Neural crest cell (in vitro differentiated cells): ENCODE measurements around the gene GCNA. TPM values are rescaled to one million over a fixed set of nuclear protein-coding genes. Genes with fewer than 3 reads are reported as not detected.

Experiments
- DNase-seq: peaks from one replicate; pipeline ENCODE4 v3.0.0; 2021; ENCODE audit warnings: low read depth, mixed read lengths, low spot score
- H3K27ac Mint-ChIP-seq: one replicate; pipeline ENCODE4 v1.8.0; 2021; ENCODE audit warnings: mild to moderate bottlenecking, mixed read lengths; ENCODE audit not compliant: unreplicated experiment
- H3K27me3 Mint-ChIP-seq: 2 replicates; pipeline ENCODE4 v1.8.0; 2021; ENCODE audit warnings: low read depth, mild to moderate bottlenecking, mixed read lengths
- H3K36me3 Mint-ChIP-seq: 2 replicates; pipeline ENCODE4 v1.8.0; 2021; ENCODE audit warnings: low read depth, mild to moderate bottlenecking, mixed read lengths
- H3K4me1 Mint-ChIP-seq: 2 replicates; pipeline ENCODE4 v1.8.0; 2021; ENCODE audit warnings: mixed read lengths
- H3K4me3 Mint-ChIP-seq: one replicate; pipeline ENCODE4 v1.8.0; 2021; ENCODE audit warnings: mild to moderate bottlenecking, mixed read lengths
- H3K9me3 Mint-ChIP-seq: 2 replicates; pipeline ENCODE4 v1.8.0; 2021; ENCODE audit warnings: mixed read lengths
- total RNA-seq: library from RNA; stranded (reverse); gene quantifications from 2 replicates; pipeline ENCODE4 v1.2.1, GENCODE V29; 2021
- TF ChIP-seq, protein P1 (sequence below): fragments of 200-600 bp; sonication (generic); conservative IDR thresholded peaks from 2 replicates; pipeline ENCODE4 v1.5.0; 2021; ENCODE audit warnings: antibody characterized with exemption, mild to moderate bottlenecking

GCNA gene
- total RNA-seq, 1 donor from 2014 or later, result 2.0 TPM

DNA sequence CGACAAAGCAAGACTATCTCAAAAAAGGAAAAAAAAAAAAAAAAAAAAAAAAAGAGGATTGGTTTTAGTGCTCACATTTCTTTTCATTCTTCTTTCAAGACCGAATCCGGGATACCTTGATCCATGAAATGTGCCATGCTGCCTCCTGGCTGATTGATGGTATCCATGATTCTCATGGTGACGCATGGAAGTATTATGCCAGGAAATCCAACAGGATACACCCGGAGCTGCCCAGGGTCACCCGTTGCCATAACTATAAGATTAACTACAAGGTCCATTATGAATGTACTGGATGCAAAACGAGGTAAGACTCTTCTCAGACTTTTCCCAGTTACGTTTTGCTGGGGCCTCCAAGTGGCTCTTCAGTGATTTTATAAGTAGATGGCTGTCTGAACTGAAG lies 34.0 kb downstream of the GCNA start:
- H3K4me1 Mint-ChIP-seq, result peaks cover 8% of the 10 kb centered on the region
- no peak overlapping the region for H3K4me3 Mint-ChIP-seq
- H3K36me3 Mint-ChIP-seq, result peaks cover 37% of the 10 kb centered on the region
- no peaks in the 10 kb centered on the region for H3K9me3 Mint-ChIP-seq
- TF ChIP-seq, protein P1, sequence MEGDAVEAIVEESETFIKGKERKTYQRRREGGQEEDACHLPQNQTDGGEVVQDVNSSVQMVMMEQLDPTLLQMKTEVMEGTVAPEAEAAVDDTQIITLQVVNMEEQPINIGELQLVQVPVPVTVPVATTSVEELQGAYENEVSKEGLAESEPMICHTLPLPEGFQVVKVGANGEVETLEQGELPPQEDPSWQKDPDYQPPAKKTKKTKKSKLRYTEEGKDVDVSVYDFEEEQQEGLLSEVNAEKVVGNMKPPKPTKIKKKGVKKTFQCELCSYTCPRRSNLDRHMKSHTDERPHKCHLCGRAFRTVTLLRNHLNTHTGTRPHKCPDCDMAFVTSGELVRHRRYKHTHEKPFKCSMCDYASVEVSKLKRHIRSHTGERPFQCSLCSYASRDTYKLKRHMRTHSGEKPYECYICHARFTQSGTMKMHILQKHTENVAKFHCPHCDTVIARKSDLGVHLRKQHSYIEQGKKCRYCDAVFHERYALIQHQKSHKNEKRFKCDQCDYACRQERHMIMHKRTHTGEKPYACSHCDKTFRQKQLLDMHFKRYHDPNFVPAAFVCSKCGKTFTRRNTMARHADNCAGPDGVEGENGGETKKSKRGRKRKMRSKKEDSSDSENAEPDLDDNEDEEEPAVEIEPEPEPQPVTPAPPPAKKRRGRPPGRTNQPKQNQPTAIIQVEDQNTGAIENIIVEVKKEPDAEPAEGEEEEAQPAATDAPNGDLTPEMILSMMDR, result no peak
- H3K27me3 Mint-ChIP-seq, result no peaks in the 10 kb centered on the region
- DNase-seq, result no peak
- H3K27ac Mint-ChIP-seq, result no peak overlapping the region

DNA sequence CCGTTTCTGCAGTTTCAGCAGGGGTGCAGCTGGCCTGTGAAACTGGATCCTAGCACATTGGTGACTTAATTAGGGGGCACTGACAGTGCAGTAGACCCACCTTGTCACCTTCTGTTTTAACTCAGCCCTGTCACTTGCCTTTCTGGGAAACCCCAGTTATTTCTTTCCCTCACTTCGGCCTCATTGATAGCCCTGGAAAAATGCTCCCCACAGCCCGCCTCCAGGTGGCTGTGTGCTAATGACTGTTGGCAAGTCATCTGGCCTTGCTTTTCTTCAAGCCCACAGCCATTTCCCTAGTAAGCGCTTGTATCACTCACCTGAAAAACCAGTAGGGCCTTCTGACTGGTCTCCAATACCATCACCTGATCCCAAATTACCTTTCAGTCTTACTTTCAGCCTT lies 36.8 kb downstream of the GCNA start:
- Mint-ChIP-seq H3K27me3 (no peaks in the 10 kb centered on the region), H3K4me1 (no peaks in the 10 kb centered on the region), H3K27ac (no peak overlapping the region), H3K9me3 (no peaks in the 10 kb centered on the region), H3K36me3 (peaks cover 17% of the 10 kb centered on the region), H3K4me3 (no peak overlapping the region)
- no peak for DNase-seq
- TF ChIP-seq, protein P1, result no peak

DNA sequence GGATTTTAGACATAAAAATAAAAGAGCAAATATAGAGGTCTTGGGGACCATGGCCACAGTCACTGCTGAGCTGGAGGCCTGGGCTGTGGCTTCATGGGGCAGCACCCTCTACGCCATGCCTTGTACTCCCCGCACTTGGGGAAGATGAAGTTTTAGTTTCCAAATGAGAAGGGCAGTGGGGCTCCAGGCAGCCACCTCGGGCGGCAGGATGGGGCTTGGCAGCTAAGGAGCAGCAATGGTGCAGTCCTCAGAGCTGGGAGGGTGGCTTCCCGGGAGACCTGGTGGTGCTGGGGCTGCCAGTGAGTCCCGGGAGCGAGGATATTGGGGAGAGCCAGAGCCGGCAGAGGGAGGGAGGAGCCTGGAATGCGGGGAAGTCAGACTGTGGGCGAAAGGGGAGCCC lies 37.7 kb downstream of the GCNA start:
- Mint-ChIP-seq H3K27ac (no peak overlapping the region), H3K4me3 (no peak overlapping the region), H3K27me3 (no peaks in the 10 kb centered on the region), H3K9me3 (no peaks in the 10 kb centered on the region), H3K36me3 (peaks cover 14% of the 10 kb centered on the region), H3K4me1 (no peaks in the 10 kb centered on the region)
- no peak for DNase-seq
- TF ChIP-seq, protein P1, result no peak

DNA sequence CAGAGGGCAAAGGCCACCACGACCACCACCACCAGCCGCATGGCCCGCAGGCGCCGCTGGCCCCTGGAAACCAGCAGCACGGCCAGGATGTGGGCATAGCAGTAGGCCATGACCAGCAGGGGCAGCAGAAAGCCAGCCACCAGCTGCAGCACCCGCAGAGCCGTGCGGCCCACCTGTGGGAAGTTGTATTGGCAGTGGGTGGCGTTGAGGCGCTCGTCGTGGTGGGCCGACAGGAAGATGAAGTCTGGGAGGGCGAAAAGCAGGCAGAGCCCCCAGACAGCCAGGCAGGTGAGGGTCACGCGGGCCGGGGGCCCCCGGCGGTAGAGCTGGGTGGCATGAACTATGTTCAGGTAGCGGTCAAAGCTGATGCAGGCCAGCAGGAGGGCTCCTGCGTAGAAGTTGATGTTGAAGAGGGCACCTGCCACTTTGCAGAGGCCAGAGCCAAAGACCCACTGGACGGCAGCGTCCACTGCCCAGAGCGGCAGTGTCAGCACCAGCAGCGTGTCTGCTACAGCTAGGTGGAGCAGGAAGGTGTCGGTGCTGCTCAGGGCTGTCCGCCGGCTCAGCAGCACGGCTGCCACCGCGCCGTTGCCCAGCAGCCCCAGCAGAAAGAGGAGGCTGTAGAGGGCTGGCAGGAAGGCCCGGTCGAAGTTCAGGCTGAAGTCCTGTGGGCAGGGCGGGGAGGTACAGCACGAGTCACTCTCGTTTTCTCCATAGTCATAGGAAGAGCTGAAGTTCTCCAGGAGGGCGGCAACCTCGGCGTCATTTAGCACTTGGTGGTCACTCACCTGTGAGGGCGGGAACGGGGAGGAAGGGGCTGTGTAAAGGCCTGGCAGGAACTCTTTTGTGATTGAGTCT lies 38.7 kb downstream of the GCNA start:
- no peaks in the 10 kb centered on the region for H3K27me3 Mint-ChIP-seq
- no peak overlapping the region for H3K4me3 Mint-ChIP-seq
- no peaks in the 10 kb centered on the region for H3K9me3 Mint-ChIP-seq
- H3K36me3 Mint-ChIP-seq, result peaks cover 11% of the 10 kb centered on the region
- TF ChIP-seq, protein P1, result no peak
- no peak for DNase-seq
- no peaks in the 10 kb centered on the region for H3K4me1 Mint-ChIP-seq
- no peak overlapping the region for H3K27ac Mint-ChIP-seq

DNA sequence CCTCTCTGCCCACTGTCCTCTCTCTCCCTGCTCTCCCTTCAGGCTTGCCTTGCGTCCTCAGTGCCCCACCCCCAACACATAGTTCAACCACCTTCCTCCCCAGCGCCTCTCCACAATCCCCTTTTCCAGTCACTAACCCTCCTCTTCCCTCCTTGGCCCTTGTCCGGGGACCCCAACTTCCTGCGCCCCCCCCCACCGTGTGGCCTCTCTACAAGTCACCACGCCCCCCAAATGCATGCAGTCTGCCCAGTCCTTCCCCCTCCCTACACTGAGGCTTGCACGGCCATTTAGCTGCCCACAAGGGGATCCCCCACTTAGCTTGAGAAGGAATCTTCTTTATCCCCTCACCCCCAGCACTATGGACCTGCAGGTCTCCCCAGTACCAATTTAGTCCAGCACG lies 39.5 kb downstream of the GCNA start:
- Mint-ChIP-seq H3K27ac (no peak overlapping the region), H3K4me1 (no peaks in the 10 kb centered on the region), H3K4me3 (no peak overlapping the region), H3K36me3 (peaks cover 8% of the 10 kb centered on the region), H3K27me3 (no peaks in the 10 kb centered on the region), H3K9me3 (no peaks in the 10 kb centered on the region)
- DNase-seq, result no peak
- TF ChIP-seq, protein P1, result no peak
